ENCODE data around the gene SPRY4.

GRCh38 chr5:142292808-142293207, 32.0 kb downstream of the SPRY4 start:
- no peak for TF ChIP-seq POLR2AphosphoS5 (IDR thresholded peaks at IDR 0.05; ENCODE audit: low read depth, low read length)
- no peak for TF ChIP-seq POLR2A (IDR thresholded peaks at IDR 0.05; ENCODE audit: low read depth, low read length)
- no peak for TF ChIP-seq SPI1 (IDR thresholded peaks at IDR 0.05; ENCODE audit: low read depth, low read length)
- TF ChIP-seq TAF1 (IDR thresholded peaks at IDR 0.05; ENCODE audit: low read depth, low read length) = no peak
- TF ChIP-seq POU2F2 (IDR thresholded peaks at IDR 0.05; ENCODE audit: low read depth, low read length) = no peak
- TF ChIP-seq PAX5 (IDR thresholded peaks at IDR 0.05; ENCODE audit: insufficient read depth, low read length, severe bottlenecking) = no peak

Data from GM12891 (cell line).